Thoracic aorta (tissue), 2 donors: ENCODE data around the gene WSB2. TPM values are rescaled to one million over a fixed set of nuclear protein-coding genes. Genes with fewer than 3 reads are reported as not detected.
"Not testable (repeated sequence)": the region's sequence is repeated elsewhere in the genome, so short reads cannot be mapped to it uniquely, and the experiment has no call there.

Experiments used
- ATAC-seq: fragments of 150-250 bp; one replicate; pipeline ENCODE4 v1.8.0; 2017; ENCODE audit warnings: low read depth; ENCODE audit not compliant: insufficient number of reproducible peaks, low FRiP score
- DNase-seq: peaks from one replicate; pipeline ENCODE4 v3.0.0-alpha.2; 2020; ENCODE audit warnings: low spot score
- H3K27ac ChIP-seq, 2 donors: fragments of 200-600 bp; sonication (generic); 1 replicate in 1 of 2; 2 replicates in 1 of 2; pipeline ENCODE4 v1.5.1; 2016; ENCODE audit warnings: mild to moderate bottlenecking in 2 of 2, moderate library complexity in 2 of 2
- H3K27me3 ChIP-seq: fragments of 200-600 bp; sonication (generic); replicated peaks from 2 replicates; pipeline ENCODE4 v1.6.0; 2016; ENCODE audit warnings: mild to moderate bottlenecking; ENCODE audit not compliant: insufficient read depth
- H3K36me3 ChIP-seq: fragments of 200-600 bp; sonication (generic); one replicate; pipeline ENCODE4 v1.5.1; 2016
- H3K4me1 ChIP-seq, 2 donors: fragments of 200-600 bp; sonication (generic); 1 replicate in 1 of 2; 2 replicates in 1 of 2; pipeline versions ENCODE4 v1.5.1 to v1.6.0; 2016; ENCODE audit warnings: low read depth in 2 of 2, mild to moderate bottlenecking in 1 of 2; ENCODE audit not compliant: control insufficient read depth in 1 of 2
- H3K4me3 ChIP-seq: fragments of 200-600 bp; sonication (generic); 2 replicates; pipeline ENCODE4 v1.5.1; 2016; ENCODE audit warnings: mild to moderate bottlenecking
- H3K9me3 ChIP-seq: fragments of 200-600 bp; sonication (generic); 2 replicates; pipeline ENCODE4 v1.5.1; 2016
- total RNA-seq, 2 donors: library from RNA; depleted of rRNA; stranded (reverse); fragments of >200 nt; gene quantifications; one replicate each; pipeline versions ENCODE4 v1.1.0 to v1.2.3, GENCODE V29; 2016
- TF ChIP-seq, protein P1 (sequence below): fragments of 200-600 bp; sonication (generic); IDR thresholded peaks from one replicate; pipeline ENCODE4 v1.5.1; 2019; ENCODE audit warnings: antibody characterized with exemption

The WSB2 gene
- total RNA-seq, 2 donors from 2014 or later, result 88.9 to 95.1 TPM

DNA sequence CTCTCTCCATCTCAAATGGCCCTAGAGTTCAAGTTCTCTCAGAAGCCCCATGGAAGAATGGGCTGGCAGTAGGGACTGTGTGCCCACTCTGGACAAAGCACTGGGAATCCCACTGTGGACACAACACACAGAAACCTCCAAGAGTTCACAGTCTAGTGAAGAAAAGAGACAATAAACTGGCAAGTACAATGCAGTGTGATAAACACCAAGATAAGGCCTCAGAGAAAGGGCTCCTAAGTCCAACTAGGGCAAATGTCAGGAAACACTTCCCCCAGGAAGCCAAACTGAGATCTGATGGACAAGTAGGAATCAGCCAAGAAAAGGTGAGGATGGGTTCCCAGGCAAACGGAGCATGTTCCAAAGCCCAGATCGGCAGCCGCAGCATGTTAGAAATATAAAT lies 37.4 kb upstream of the WSB2 start:
- no peak for DNase-seq
- no peaks in the 10 kb centered on the region for H3K36me3 ChIP-seq
- no peak overlapping the region for H3K27ac ChIP-seq
- no peak for ATAC-seq
- H3K4me3 ChIP-seq, result no peak overlapping the region
- H3K27me3 ChIP-seq, result no peaks in the 10 kb centered on the region
- peaks cover 0 to 3% of the 10 kb centered on the region in 2 donors for H3K4me1 ChIP-seq
- no peaks in the 10 kb centered on the region for H3K9me3 ChIP-seq
- TF ChIP-seq, protein P1, sequence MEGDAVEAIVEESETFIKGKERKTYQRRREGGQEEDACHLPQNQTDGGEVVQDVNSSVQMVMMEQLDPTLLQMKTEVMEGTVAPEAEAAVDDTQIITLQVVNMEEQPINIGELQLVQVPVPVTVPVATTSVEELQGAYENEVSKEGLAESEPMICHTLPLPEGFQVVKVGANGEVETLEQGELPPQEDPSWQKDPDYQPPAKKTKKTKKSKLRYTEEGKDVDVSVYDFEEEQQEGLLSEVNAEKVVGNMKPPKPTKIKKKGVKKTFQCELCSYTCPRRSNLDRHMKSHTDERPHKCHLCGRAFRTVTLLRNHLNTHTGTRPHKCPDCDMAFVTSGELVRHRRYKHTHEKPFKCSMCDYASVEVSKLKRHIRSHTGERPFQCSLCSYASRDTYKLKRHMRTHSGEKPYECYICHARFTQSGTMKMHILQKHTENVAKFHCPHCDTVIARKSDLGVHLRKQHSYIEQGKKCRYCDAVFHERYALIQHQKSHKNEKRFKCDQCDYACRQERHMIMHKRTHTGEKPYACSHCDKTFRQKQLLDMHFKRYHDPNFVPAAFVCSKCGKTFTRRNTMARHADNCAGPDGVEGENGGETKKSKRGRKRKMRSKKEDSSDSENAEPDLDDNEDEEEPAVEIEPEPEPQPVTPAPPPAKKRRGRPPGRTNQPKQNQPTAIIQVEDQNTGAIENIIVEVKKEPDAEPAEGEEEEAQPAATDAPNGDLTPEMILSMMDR, result no peak

DNA sequence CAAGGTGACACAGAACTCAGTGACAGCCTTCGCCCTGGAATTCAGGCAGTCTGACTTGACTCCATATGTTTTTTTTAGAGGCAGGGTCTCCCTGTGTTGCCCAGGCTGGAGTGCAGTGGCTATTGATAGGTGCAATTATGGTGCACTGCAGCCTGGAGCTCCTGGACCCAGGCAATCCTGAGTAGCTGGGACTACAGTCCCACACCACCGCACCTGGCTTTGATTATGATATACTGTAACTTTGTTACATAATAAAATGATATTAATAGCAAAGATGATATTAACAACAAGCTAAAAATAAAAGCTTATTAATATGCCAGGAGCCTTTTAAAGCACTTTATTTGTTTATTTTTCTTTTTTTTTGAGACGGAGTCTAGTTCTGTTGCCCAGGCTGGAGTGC lies 33.1 kb upstream of the WSB2 start:
- ATAC-seq, result no peak
- Histone ChIP-seq H3K4me1 (no peaks in the 10 kb centered on the region), H3K36me3 (no peaks in the 10 kb centered on the region), H3K4me3 (no peak overlapping the region), H3K27ac (no peak overlapping the region), H3K9me3 (no peaks in the 10 kb centered on the region), H3K27me3 (no peaks in the 10 kb centered on the region)
- DNase-seq, result no peak
- TF ChIP-seq, protein P1, result no peak

DNA sequence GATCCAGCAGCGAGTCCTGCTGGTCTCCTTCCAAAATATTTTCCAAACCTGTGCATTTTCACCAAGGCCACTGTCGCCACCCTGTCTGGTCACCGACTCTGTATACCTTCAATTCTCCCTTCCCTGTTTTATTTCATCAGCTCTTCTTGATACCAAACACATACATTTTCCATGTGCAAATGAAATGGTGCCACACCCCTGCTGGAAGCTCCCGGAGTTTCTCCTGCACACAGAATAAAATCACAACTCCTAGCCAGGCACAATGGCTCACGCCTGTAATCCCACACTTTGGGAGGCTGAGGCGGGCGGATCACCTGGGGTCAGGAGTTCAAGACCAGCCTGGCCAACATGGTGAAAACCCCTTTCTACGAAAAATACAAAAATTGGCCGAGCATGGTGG lies 28.8 kb upstream of the WSB2 start:
- no peaks in the 10 kb centered on the region for H3K9me3 ChIP-seq
- H3K27ac ChIP-seq, result no peak overlapping the region
- no peaks in the 10 kb centered on the region for H3K36me3 ChIP-seq
- ATAC-seq (no peak), DNase-seq (no peak)
- H3K4me3 ChIP-seq, result no peak overlapping the region
- no peaks in the 10 kb centered on the region for H3K27me3 ChIP-seq
- TF ChIP-seq, protein P1, result no peak
- H3K4me1 ChIP-seq, result no peaks in the 10 kb centered on the region

DNA sequence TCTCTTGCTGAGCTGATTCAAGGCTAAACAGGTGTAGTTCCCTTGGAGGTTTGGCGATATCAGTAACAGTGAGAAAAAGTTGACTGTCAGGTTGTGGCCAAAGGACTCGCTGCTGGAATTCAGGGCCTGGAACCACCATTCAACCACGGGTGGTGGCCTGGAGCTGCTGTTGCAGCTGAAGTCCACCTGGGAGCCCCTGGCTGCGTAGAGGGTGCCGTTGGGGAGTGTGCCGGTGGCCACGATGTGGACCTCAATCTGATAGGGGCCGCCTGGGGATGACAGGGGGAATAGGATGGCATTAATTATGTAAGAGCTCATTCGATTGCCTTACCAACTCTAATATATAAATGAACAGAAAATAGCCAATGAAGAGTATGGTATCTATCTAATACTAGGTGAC lies 21.2 kb upstream of the WSB2 start:
- Histone ChIP-seq H3K36me3 (peaks cover 3% of the 10 kb centered on the region), H3K4me3 (no peak overlapping the region), H3K9me3 (no peaks in the 10 kb centered on the region), H3K4me1 (no peaks in the 10 kb centered on the region), H3K27me3 (no peaks in the 10 kb centered on the region), H3K27ac (no peak overlapping the region)
- TF ChIP-seq, protein P1, result no peak
- DNase-seq (no peak), ATAC-seq (no peak)

DNA sequence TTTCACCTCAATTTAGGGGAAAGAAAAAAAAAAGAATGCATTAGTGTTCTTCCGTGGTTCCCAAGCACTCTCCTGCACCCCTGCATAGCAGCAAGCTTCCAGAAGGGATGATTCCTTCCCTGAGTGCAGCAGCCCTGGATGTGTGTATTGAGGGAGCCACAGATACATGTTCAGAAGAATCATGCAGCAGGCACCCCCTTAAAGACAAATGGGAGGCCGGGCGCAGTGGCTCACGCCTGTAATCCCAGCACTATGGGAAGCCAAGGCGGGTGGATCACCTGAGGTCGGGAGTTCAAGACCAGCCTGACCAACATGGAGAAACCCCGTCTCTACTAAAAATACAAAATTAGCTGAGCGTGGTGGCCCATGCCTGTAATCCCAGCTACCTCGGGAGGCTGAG lies 20.5 kb upstream of the WSB2 start:
- not testable (repeated sequence) for H3K27me3 ChIP-seq, H3K27ac ChIP-seq, H3K4me1 ChIP-seq, ATAC-seq, H3K4me3 ChIP-seq, H3K36me3 ChIP-seq, H3K9me3 ChIP-seq, DNase-seq

DNA sequence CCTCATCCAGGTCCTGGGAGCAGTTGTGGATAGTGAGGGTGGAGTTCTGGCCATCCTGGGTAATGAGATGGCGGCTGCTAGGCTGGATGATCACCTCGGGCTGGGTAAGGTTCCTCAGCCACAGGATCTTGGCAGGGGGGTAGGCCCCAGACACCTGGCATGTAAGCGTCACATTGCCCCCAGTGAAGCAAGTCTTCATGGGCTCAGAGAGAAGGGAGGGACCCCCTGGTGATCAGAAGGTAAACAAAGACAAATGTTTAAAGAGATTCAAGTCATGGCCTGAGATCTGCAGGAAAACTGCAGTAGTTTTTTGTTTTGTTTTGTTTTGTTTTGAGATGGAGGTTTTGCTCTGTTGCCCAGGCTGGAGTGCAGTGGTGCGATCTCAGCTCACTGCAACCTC lies 12.8 kb upstream of the WSB2 start:
- ATAC-seq, result no peak
- TF ChIP-seq, protein P1, result no peak
- Histone ChIP-seq H3K4me1 (no peaks in the 10 kb centered on the region), H3K4me3 (no peak overlapping the region), H3K27me3 (no peaks in the 10 kb centered on the region), H3K36me3 (peaks cover 3% of the 10 kb centered on the region), H3K27ac (no peak overlapping the region), H3K9me3 (no peaks in the 10 kb centered on the region)
- DNase-seq, result no peak
